Prostate gland (tissue), 2 donors: ENCODE measurements around the gene DSCAM.

ENCODE experiments used
- POLR2A ChIP-seq: fragments of 450-650 bp; IDR thresholded peaks from one replicate; pipeline ENCODE4 v1.6.1; 2016; ENCODE audit warnings: antibody characterized with exemption, mild to moderate bottlenecking
- TF ChIP-seq, protein P1 (sequence below), 4 experiments: fragments of 200-600 bp in 2 of 4; fragments of 450-650 bp in 2 of 4; sonication (generic) in 2 of 4; IDR thresholded peaks; 1 replicate in 3 of 4; 2 replicates in 1 of 4; pipeline ENCODE4 v1.5.1; 2016 to 2019; ENCODE audit warnings: antibody characterized with exemption in 4 of 4, mild to moderate bottlenecking in 2 of 4, moderate library complexity in 2 of 4

DNA sequence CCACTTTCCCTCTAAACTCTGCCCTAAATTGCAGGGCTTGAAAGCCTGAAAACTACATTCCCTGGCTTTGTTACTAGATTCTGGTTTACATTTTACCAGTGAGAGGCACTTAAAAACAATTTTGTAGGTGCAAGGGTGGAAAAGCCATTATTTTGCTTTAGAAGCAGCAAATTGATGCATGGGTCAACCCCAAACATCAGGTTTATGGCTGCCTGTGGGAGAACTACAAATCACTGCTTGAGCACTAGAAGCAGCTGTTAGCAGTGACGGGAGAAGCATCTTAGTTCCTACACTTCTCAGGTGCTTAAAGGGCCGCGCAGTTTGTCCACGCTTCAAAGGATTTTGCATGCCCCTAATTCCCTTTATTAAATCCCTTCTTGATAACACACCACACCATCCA is 562.5 kb downstream of the DSCAM start:
- TF ChIP-seq, protein P1, sequence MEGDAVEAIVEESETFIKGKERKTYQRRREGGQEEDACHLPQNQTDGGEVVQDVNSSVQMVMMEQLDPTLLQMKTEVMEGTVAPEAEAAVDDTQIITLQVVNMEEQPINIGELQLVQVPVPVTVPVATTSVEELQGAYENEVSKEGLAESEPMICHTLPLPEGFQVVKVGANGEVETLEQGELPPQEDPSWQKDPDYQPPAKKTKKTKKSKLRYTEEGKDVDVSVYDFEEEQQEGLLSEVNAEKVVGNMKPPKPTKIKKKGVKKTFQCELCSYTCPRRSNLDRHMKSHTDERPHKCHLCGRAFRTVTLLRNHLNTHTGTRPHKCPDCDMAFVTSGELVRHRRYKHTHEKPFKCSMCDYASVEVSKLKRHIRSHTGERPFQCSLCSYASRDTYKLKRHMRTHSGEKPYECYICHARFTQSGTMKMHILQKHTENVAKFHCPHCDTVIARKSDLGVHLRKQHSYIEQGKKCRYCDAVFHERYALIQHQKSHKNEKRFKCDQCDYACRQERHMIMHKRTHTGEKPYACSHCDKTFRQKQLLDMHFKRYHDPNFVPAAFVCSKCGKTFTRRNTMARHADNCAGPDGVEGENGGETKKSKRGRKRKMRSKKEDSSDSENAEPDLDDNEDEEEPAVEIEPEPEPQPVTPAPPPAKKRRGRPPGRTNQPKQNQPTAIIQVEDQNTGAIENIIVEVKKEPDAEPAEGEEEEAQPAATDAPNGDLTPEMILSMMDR (IDR thresholded peaks at IDR 0.05): no peak
- TF ChIP-seq POLR2A: no peak
